ENCODE results near the gene LENG1. TPM values are rescaled to one million over a fixed set of nuclear protein-coding genes. Genes with fewer than 3 reads are reported as not detected.

LENG1 gene
- total RNA-seq, 1 donor from 2014 or later, result 7.2 TPM

DNA sequence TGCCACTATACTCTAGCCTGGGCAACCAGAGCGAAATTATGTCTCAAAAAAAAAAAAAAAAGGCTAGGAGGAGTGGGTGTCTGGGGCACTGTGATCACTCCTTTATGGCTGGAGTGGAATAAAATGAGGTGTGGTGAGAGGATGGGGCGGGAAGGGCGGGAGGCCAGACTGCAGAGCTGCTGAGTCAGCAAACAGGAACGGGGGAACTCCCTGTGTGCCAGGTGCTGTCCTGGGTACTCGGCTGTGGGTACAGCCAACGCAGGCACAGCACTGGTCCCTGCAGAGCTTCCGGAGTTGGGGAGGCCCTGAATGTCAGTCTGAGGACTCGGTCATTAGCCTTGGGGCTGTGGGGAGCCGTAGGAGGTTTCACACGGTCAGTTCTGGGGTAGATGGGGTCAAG, 38.3 kb downstream of the LENG1 start:
- no peak for DNase-seq (ENCODE audit: low spot score, unreplicated experiment)
- Mint-ChIP-seq H3K27ac (no peak overlapping the region), H3K27me3 (no peaks in the 10 kb centered on the region), H3K36me3 (ENCODE audit: insufficient read depth) (peaks cover 12% of the 10 kb centered on the region), H3K4me3 (ENCODE audit: low read depth) (no peak overlapping the region), H3K9me3 (ENCODE audit: low read depth) (no peaks in the 10 kb centered on the region), H3K4me1 (ENCODE audit: low read depth) (peaks cover 3% of the 10 kb centered on the region)
- TF ChIP-seq, protein P1, sequence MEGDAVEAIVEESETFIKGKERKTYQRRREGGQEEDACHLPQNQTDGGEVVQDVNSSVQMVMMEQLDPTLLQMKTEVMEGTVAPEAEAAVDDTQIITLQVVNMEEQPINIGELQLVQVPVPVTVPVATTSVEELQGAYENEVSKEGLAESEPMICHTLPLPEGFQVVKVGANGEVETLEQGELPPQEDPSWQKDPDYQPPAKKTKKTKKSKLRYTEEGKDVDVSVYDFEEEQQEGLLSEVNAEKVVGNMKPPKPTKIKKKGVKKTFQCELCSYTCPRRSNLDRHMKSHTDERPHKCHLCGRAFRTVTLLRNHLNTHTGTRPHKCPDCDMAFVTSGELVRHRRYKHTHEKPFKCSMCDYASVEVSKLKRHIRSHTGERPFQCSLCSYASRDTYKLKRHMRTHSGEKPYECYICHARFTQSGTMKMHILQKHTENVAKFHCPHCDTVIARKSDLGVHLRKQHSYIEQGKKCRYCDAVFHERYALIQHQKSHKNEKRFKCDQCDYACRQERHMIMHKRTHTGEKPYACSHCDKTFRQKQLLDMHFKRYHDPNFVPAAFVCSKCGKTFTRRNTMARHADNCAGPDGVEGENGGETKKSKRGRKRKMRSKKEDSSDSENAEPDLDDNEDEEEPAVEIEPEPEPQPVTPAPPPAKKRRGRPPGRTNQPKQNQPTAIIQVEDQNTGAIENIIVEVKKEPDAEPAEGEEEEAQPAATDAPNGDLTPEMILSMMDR (IDR thresholded peaks at IDR 0.05; ENCODE audit: unreplicated experiment), result no peak

- TF ChIP-seq, protein P1 (IDR thresholded peaks at IDR 0.05; ENCODE audit: unreplicated experiment), result no peak
- Mint-ChIP-seq H3K4me1 (ENCODE audit: low read depth) (peaks cover 18% of the 10 kb centered on the region), H3K27ac (peak within 1 kb of the TSS; percentile 94), H3K36me3 (ENCODE audit: insufficient read depth) (peaks cover 13% of the 10 kb centered on the region), H3K27me3 (no peaks in the 10 kb centered on the region), H3K9me3 (ENCODE audit: low read depth) (no peaks in the 10 kb centered on the region), H3K4me3 (ENCODE audit: low read depth) (peak within 1 kb of the TSS; percentile 95)
- DNase-seq (ENCODE audit: low spot score, unreplicated experiment), result peak; percentile 89
Observed at GRCh38 chr19:54115109-54116063, 44.1 kb downstream of the LENG1 start, which contains the start of the genes PRPF31 and TFPT. Gene PRPF31 (plus strand): TSS chr19:54115754. CDS start chr19:54118279, 2,525 bp downstream. Gene TFPT (minus strand): TSS chr19:54115657. CDS start chr19:54115269, 388 bp downstream.

- peaks cover 18% of the 10 kb centered on the region for H3K4me1 Mint-ChIP-seq (ENCODE audit: low read depth)
- DNase-seq (ENCODE audit: low spot score, unreplicated experiment), result no peak
- no peaks in the 10 kb centered on the region for H3K9me3 Mint-ChIP-seq (ENCODE audit: low read depth)
- H3K27ac Mint-ChIP-seq, result peak overlapping the region; percentile 94
- H3K4me3 Mint-ChIP-seq (ENCODE audit: low read depth), result peak overlapping the region; percentile 95
- H3K27me3 Mint-ChIP-seq, result no peaks in the 10 kb centered on the region
- peaks cover 12% of the 10 kb centered on the region for H3K36me3 Mint-ChIP-seq (ENCODE audit: insufficient read depth)
- TF ChIP-seq, protein P1 (IDR thresholded peaks at IDR 0.05; ENCODE audit: unreplicated experiment), result no peak
Observed at GRCh38 chr19:54114340-54115108, 45.0 kb downstream of the LENG1 start.

GRCh38 chr19:54109651-54110050, 49.9 kb downstream of the LENG1 start:
- H3K36me3 Mint-ChIP-seq (ENCODE audit: insufficient read depth), result peaks cover 16% of the 10 kb centered on the region
- H3K9me3 Mint-ChIP-seq (ENCODE audit: low read depth), result no peaks in the 10 kb centered on the region
- H3K4me3 Mint-ChIP-seq (ENCODE audit: low read depth), result no peak overlapping the region
- TF ChIP-seq, protein P1 (IDR thresholded peaks at IDR 0.05; ENCODE audit: unreplicated experiment), result no peak
- peaks cover 7% of the 10 kb centered on the region for H3K4me1 Mint-ChIP-seq (ENCODE audit: low read depth)
- no peak overlapping the region for H3K27ac Mint-ChIP-seq
- no peak for DNase-seq (ENCODE audit: low spot score, unreplicated experiment)
- no peaks in the 10 kb centered on the region for H3K27me3 Mint-ChIP-seq

GRCh38 chr19:54108496-54108895, 51.0 kb downstream of the LENG1 start:
- H3K4me3 Mint-ChIP-seq (ENCODE audit: low read depth), result no peak overlapping the region
- TF ChIP-seq, protein P1 (IDR thresholded peaks at IDR 0.05; ENCODE audit: unreplicated experiment), result no peak
- H3K27ac Mint-ChIP-seq, result no peak overlapping the region

More at GRCh38 chr19:54108496-54108895, 51.0 kb downstream of the LENG1 start:
- no peaks in the 10 kb centered on the region for H3K4me1 Mint-ChIP-seq (ENCODE audit: low read depth)
- no peaks in the 10 kb centered on the region for H3K9me3 Mint-ChIP-seq (ENCODE audit: low read depth)
- H3K36me3 Mint-ChIP-seq (ENCODE audit: insufficient read depth), result peaks cover 16% of the 10 kb centered on the region
- H3K27me3 Mint-ChIP-seq, result no peaks in the 10 kb centered on the region
- no peak for DNase-seq (ENCODE audit: low spot score, unreplicated experiment)

Data from progenitor cell of endocrine pancreas (in vitro differentiated cells).